Measurements from ENCODE around the gene EVA1B. TPM values are rescaled to one million over a fixed set of nuclear protein-coding genes. Genes with fewer than 3 reads are reported as not detected.
A peak's percentile ranks its signal among the peaks of the same experiment; 100 is the strongest.

EVA1B gene
- total RNA-seq, 2 donors from 2014 or later: 24.6 to 45.8 TPM

GRCh38 chr1:36320767-36321118, 2.7 kb downstream of the EVA1B start:
- Histone ChIP-seq H3K36me3 (no peaks in the 10 kb centered on the region), H3K4me3 (peak overlapping the region; percentile 33 to 66), H3K27ac (peak overlapping the region; percentile 85 to 94), H3K27me3 (no peaks in the 10 kb centered on the region), H3K9me3 (no peaks in the 10 kb centered on the region), H3K4me1 (peaks cover 0 to 40% of the 10 kb centered on the region in 2 donors)
- TF ChIP-seq CTCF (IDR thresholded peaks at IDR 0.05): no peak
- DNase-seq (ENCODE audit: low spot score): no peak

GRCh38 chr1:36320291-36320761, 3.1 kb downstream of the EVA1B start:
- peak overlapping the region; percentile 85 to 94 for H3K27ac ChIP-seq
- DNase-seq (ENCODE audit: low spot score): no peak
- H3K4me1 ChIP-seq: peaks cover 0 to 40% of the 10 kb centered on the region in 2 donors
- H3K9me3 ChIP-seq: no peaks in the 10 kb centered on the region
- H3K27me3 ChIP-seq: no peaks in the 10 kb centered on the region
- H3K36me3 ChIP-seq: no peaks in the 10 kb centered on the region
- H3K4me3 ChIP-seq: peak overlapping the region; percentile 33 to 66
- TF ChIP-seq CTCF (IDR thresholded peaks at IDR 0.05): no peak

- no peak overlapping the region for H3K27ac ChIP-seq
- no peaks in the 10 kb centered on the region for H3K27me3 ChIP-seq
- peaks cover 0 to 21% of the 10 kb centered on the region in 2 donors for H3K4me1 ChIP-seq
- no peak for TF ChIP-seq CTCF (IDR thresholded peaks at IDR 0.05)
- peaks cover 3% of the 10 kb centered on the region for H3K36me3 ChIP-seq
- DNase-seq (ENCODE audit: low spot score): no peak
- H3K9me3 ChIP-seq: no peaks in the 10 kb centered on the region
- no peak overlapping the region for H3K4me3 ChIP-seq
Observed at GRCh38 chr1:36309397-36309796, 14.0 kb downstream of the EVA1B start.

- peak; percentile 42 for DNase-seq (ENCODE audit: low spot score)
- Histone ChIP-seq H3K4me1 (peaks cover 0 to 21% of the 10 kb centered on the region in 2 donors), H3K27ac (no peak overlapping the region), H3K27me3 (no peaks in the 10 kb centered on the region), H3K9me3 (no peaks in the 10 kb centered on the region), H3K4me3 (peak overlapping the region in 1 of 2 donors; percentile 86), H3K36me3 (peaks cover 17% of the 10 kb centered on the region)
- no peak for TF ChIP-seq CTCF (IDR thresholded peaks at IDR 0.05)
Observed at GRCh38 chr1:36307601-36308330, 15.7 kb downstream of the EVA1B start.

GRCh38 chr1:36306902-36307456, 16.5 kb downstream of the EVA1B start:
- peak; percentile 89 for DNase-seq (ENCODE audit: low spot score)
- peaks cover 0 to 21% of the 10 kb centered on the region in 2 donors for H3K4me1 ChIP-seq
- H3K4me3 ChIP-seq: peak overlapping the region; percentile 53 to 86
- peak overlapping the region; percentile 78 to 81 for H3K27ac ChIP-seq
- no peak for TF ChIP-seq CTCF (IDR thresholded peaks at IDR 0.05)
- H3K36me3 ChIP-seq: peaks cover 24% of the 10 kb centered on the region
- no peaks in the 10 kb centered on the region for H3K27me3 ChIP-seq
- H3K9me3 ChIP-seq: no peaks in the 10 kb centered on the region

Measured in right atrium auricular region (tissue), 2 donors.